ENCODE results near the gene KCNQ1OT1.

KCNQ1OT1 gene

DNA sequence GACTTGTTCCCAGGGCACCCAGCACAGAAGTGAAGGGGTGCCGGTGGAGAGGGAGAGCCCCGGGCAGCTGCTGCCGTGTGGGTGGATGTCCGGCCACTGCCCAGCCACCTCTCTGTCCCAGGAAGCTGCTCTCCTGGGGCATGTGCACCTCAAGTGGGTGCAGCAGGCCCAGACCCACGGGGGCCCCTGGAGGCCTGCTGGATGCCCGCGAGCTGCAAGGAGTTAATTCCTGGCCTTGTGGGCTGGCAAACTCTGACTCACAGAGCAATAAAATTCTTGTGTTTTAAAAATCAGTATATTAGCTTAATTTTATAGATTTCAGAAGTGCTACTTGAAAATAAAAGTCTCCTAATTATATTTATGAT is 37.4 kb upstream of the KCNQ1OT1 start:
- DNase-seq (ENCODE audit: low spot score): no peak

DNA sequence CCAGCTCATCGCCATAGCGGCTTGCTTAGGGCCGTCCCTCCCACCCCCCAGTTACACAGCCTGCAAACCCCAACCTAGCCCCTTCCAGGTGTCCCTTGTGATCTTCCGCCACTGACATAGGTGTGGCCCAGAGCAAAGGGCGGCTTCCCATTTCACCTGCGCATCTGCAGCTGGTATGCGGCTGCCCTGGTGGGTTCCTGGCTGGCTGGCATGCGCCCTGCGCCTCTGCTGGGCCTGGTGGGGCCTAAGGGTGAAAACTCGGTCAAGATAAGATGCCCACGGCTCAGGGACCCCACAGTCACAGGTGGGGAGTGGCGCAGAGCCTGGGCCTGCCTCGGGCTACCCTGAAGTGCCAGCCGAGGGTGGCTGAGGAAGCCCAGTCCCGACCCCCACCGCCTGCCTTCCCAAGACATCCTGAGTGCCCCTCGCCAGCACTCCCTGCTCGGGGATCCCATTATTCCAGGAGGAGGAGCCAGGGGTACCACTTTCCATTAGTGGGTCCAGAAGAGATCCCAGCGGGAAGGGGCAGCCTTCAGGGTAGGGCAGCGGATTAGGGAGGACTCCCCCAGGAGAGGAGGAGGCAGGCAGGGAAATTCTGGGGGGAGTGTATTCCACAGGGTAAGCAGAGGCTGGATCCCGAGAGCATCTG is 36.9 kb upstream of the KCNQ1OT1 start:
- no peak for DNase-seq (ENCODE audit: low spot score)

DNA sequence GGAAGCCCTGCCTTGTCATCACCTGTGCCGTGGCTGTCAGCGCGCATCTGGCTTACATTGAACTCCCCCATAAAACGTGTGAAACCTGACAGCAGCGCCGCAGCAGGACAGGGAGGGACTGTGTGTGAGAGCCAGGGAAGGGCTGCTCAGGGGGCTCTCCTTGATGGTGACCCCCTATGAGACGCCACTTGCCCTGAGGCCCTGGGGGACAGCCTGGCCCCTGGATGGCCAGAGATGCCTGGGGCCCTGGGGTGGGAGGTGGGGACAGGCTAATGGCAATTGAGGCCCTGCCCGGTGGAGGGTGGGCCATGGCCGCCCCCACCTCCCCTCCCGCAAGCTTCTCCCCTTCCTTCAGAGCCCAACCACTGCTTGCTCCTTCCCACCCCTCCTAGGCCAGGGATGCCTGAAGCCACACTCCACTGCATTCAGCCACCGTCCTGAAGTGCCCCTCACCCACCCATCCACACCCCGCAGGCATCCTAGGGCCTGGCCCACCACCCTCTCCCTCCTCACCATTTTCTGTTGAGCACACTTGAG is 35.3 kb upstream of the KCNQ1OT1 start:
- DNase-seq (ENCODE audit: low spot score): no peak

DNA sequence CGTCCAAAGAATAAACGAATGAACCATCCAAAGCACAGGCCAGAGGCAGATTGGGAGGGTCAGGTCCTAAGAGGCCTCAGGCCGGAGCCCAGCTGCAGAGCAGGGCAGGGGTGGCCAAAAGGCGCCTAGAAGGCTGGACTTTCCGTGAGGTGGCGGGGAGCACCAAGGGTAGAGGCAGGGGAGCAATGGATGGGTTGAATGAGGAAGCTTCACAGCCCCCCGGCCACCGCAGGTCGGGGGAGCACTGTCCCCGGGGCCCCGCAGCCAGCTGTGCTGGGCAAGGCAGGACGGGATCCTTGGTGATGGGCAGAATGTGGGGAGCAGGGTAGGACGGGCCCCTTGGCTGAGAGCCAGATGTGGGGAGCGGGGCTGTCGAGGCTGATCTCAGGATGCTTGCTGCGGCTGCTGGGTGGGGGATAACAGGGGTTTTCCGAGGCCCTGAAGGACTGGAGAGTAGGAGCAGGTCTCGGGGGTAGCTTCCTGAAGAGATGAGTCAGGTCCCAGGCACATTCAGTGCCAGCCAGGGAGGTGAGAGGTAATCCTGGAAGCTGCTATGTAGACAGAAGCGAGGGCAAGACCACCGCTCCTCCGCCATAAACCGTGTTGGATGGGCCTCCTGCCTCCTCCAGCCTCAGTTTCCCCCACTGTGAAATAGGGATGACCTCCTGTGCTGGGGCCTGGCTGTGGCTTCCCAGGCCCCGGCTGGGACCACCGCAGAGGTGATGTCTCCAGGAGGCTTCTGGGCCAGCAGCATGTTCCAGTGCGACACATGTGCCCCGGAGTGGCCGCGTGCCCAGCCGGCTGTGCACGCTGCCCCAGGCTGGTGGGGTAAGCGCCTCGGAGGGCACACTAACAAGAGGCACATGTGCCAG is 34.6 kb upstream of the KCNQ1OT1 start:
- DNase-seq (ENCODE audit: low spot score): no peak

DNA sequence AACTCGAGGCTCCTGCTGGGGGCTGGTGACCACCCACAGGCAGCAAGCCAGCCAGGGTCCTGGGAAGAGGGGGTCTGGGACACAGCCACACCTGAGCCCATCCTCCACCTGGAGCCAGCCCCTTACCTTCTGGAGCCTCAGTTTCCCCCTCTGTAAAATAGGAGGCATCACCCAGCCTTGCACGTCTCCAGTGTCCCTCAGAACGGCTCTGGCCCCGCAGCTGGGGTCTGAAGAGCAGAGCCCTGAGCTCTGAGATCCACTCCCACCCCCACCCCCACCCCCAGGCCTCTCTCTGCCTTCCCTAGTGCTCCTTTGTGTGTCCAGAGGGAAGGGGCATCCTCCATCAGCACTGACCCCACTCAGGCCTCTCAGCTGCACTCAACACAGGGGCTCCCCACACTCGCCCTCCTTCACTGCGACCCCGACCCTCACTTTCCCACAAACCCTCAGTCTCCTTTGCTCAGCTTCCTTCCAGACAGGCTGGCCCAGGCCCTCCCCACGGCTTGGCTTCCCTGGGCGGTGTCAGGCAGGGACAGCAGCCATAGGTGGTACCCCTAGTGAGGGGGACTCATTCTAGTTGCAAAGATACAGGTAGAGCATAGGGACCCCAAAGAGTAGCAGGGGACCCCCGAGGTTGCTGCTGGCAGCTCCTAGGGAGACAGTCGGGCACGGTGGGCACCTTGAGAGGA is 33.3 kb upstream of the KCNQ1OT1 start:
- no peak for DNase-seq (ENCODE audit: low spot score)

DNA sequence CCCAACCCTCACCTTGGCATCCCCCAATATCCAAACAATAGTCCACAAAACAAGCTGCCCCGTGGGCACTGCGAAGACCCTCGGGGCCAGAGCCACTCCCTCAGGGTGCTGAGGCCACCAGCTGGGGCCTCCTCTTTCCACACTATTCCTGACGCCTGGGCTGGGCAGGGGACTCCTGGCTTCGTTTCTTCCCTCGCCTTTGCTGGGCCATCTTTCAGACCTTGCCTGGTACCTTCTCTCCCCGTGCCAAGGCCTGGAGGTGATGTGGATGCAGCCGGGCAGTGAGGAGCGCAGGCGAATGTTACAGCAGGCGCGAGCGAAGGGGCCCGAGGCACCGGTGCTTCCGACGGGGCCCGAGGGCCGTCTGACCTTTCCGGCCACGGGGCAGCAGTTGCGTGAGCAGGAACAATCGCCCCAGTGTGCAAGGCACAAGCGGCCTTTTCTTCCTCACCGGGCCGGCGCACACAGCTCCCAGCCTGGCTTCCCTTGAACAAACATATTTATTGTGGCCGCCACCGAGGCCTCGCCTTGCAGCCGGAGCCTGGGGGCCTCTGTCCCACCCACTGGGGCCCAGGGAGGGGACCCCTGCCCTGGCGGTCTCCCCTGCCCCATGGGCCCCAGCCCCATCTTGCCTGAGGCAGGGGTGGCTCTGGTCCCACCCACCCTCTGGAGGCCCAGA is 32.6 kb upstream of the KCNQ1OT1 start:
- no peak for DNase-seq (ENCODE audit: low spot score)

DNA sequence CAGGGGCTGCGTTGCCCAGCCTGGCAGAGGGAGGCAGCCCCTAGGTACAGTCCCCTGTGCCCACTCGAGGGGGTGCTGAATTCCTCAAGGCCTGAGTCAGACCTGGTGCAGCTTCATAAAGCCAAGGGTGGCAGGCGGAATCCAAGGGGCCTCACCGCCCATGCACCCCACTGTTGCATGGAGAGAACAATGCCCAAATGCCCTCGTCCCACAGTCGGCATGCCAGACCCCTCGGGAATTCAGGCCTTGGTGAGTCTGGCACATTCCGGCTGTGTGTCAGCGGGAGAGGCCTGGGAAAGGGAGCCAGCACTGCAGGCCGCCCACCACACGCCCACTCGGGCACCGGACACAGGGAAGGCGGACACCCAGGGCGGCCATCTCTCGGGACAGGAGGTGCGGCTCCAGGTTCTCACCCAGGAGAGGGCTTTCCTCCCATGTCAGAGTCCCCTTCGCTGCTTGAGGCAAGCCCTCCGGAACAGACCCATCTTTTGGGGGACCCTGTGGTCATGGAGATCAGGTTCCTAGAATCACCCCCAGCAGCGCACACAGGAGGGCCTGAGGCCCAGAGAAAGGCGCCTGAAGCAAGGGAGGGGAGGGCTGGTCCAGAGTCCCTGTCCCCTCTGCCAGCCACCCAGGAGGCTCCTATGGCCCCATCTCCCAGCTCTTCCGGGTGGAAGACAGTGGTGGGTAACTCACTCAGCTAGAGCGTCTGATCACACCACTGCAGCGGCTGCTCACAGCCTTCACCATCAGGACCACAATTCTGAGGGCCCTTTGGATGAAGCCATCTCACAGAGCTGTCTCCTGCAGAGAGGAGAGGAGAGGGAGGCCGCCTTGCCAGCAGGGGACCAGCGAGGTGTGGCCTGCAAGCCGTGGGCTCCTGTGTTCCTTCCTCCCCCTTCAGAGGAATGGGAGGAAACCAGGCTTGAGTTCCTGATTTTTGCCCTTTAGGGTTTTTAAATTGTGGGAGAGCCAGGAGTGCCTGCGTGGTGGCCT is 31.6 kb upstream of the KCNQ1OT1 start:
- no peak for DNase-seq (ENCODE audit: low spot score)

DNA sequence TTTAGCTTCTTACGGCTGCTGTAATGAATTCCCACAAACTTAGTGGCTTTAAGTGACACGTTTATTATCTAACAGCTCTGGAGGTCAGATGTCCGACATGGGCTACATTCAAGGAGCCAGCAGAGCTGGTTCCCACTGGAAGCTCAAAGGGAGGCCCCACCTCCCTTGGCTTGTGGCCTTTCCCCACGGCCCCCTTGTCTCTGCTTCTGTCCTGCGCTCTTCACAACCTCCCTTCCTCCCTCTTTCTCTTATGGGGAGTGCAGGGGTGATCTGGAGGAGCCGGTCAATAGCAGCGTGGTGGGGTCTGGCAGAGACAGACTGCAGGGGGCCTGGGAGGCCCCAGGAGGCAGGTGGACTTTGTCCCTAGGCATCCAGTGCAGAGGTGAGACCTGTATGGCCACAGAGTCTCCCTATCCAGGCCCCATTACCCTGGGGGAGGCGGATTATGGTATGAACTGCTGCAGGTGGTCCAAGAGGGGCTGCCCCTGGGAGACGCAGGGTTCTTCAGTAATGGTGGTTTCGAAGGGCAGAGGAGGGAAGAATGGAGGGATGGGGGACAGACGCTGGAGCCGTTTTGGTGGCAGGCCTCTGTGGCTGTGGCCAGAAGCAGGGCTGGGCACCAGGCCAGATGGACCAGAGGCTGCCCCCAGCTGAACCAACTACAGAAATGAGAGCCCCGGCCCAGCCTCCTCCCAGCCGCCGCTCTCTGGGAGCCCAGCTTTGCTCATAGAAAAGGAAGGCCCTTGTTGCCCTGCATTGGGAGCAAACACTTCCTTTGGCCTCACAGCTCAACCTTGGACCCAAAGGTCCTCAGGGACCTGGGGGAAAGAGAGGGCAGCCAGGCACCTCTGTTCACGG is 30.7 kb upstream of the KCNQ1OT1 start:
- DNase-seq (ENCODE audit: low spot score): no peak

DNA sequence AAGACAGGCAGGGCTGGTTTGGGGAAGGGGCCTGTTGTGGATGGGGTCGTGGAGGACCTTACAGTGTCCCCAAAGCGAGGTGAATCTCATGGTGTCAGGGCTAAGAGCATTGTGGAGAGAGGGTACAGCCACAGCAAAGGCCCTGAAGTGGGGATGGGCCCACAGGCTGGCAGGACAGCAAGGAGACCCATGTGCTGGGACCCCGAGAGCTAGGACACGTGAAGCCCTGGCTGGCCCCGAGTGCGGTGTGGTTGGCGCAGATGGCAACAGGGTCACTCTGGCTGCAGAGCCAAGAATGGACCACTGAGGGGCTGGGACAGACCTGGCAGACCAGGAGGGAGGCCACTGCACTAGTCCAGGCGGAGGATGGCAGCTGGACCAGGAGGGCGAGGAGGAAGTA is 30.0 kb upstream of the KCNQ1OT1 start:
- DNase-seq (ENCODE audit: low spot score): no peak

DNA sequence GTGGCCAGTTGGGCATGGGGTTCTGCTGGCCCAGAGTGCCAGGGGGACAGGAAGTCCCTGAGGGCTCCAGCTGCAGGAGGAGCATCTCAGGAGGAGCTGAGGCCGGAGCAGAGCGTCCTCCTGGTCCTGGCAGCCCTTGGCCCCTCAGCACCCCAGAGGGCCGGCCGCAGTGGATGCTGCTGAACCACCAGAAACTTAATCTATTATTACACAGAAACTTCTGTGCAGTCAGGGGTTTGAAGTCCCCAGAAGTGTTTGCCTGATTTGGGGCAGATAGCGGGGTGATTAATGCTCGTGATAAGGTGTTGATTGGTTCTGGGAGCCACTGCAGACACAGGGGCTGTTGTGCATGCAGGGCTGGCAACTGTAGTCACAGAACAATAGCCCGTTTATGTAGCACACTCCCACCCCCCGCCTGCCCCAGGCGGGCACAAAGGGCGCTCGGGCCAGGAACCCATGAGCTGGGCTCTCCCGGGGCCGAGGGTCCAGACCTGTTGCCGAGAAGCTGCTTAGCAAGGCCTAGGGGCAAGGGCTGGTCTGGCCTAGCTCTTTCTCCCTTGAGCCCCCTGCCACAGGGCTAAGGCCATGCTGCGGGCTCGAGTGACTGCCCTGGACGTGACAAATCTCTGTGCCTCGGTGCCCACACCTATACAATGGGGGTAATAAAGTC is 29.0 kb upstream of the KCNQ1OT1 start:
- DNase-seq (ENCODE audit: low spot score): no peak

DNA sequence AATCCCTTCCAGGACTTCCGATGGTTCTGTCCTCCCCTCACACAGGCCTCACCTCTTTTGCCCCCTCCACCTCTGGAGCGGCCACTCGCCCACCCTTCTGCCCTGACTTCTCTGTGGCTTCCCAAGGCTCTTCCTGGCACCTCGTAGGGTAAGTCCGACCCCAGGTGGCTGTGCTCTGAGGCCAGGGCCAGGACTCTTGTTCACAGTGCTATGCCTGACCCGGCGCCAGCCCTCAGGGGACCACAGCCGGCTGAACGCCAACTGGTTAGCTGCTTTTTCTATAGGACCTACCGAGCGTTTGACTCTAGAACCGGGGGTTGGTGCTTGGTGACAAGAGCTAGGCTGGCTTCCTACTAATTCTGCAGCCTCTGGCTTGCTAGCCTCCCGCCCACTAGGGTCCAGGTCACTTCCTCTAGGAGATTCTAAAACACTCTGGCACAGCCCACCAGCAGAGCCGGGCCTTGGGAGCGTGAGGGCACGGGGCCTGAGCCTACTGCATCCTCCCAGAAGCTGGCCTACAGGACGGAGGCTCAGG is 28.4 kb upstream of the KCNQ1OT1 start:
- no peak for DNase-seq (ENCODE audit: low spot score)

DNA sequence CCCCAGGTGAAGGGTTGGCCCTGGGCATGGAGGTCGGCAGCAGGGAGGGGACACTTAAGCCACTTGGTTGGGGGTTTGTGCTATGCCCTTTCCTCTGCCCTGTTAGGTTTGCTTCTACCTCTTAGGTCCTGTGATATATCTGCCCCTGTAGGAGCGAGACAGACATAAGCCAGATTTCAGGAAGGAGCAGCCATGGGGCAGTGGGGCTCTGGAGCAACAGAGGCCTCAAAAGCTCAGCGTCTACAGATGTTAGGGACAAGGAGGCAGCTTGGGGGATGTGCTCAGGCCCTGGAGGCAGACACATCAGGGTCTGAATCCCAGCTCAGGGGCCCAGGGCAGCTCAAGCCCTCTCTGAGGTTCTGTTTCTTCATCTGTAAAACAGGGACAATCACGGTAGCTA is 27.2 kb upstream of the KCNQ1OT1 start:
- DNase-seq (ENCODE audit: low spot score): no peak

DNA sequence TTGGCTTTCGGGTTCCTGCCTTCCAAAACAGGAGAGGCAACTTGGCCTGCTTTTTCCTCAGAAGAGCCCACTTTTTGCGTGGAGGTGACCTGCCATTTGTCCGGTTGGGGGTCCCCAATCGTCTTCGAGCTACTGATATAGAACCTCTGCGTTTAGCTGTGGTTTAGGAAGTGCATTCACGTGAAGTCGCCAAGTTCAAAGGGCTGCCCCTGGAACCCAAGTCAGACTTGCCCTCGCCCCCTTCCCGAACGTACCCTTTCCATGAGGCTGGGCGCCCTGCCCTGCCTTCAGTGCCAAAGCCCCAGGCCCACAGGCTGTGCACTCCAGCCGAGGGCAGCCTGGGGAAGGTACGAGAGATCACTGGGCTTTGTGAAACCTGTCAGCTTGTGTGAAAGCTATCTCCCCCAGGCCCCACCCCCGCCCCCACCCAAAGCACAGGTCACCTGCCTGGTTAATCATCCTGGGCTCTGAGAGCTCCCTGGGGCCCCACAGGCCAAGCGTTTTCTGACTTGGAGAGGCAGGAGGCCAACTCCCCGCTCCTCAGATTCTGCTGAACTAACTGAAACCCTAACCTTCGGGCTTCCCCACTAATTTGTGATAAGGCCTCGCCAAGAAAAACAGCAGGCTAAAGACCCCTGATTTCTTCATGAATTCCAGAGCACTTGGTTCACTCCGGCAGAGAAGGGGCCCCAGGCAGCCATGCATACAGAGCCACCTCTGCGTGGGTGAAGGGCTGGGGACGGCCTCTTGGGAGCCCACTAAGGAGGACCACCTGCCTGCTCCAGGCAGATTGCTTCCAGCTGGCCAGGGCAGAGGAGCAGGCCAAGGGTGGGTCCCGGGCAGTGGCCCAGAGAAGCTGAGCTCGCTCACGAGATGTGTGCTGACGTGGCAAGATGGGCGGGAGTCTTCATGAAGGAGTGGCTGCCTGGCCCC is 25.8 kb upstream of the KCNQ1OT1 start:
- DNase-seq (ENCODE audit: low spot score): peak; percentile 91

DNA sequence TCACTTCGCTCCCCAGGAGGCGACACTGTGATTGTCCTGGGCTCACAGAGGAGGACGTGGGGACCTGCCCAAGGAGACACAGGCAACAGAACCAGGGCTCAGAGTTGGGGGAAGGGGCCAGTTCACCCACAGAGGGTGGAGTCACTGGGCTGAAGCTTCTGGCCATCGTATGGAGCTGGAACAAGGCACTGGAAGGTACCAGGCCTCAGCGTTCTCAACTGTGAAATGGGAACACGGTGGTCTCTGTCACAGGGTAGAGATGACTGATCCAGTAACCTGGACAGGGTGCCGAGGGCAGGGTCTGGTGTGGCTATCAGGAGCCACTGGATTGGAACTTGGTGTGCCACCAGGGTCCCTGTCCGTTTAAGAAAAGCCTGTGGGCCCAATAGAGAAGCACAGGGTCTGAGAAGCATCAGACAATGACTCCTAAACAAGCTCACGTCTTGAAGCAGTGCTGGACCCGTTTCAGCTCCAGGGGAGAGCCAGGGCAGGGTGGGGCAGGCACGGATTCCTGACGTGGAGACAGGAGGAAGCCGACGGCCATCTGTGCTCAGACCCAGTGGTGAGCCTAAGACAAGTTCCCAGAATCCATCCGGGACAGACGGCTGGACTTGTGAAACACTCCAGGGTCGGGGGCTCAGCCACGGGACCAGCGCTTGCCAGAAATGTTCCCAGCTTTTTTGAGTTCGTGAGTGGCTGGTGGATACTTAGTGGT is 25.0 kb upstream of the KCNQ1OT1 start:
- DNase-seq (ENCODE audit: low spot score): no peak

DNA sequence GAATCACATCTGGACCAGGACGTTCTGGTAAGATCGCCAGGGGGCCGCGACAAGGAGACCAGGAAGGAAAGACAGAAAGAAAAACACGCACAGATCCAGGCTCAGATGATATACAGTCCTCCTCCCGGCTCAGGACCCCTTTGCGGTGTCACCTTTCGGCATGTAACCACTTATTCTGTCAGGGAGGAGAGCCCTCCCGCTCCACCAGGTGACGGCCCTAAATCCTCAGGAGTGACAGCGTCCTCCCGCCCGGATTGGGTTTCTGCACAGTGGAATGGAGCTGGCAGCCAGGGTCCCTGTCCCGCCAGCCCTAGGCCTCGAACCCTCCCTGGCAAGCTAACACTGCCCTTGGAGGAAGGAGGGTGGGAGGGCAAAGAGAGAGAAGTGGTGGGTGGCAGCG is 24.3 kb upstream of the KCNQ1OT1 start:
- no peak for DNase-seq (ENCODE audit: low spot score)

DNA sequence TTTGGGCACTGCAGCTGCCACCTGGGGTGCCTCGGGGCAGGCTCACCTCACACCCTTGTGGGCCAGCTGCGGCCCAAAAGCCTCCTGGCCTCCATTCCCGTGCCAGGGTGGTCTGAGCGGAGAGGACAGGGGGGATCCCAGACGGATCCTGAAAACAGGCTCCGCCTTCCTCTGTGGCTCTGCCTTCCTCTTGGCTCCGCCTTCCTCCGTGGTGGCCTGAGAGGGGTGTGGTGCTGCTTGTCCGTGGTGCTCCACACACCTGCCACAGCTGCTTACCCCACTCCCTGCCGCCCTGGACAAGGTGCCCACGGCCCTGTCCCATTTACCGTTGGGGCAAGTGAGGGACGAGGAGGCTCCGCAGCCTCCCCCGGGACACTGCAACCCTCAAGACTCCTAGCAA is 23.2 kb upstream of the KCNQ1OT1 start:
- no peak for DNase-seq (ENCODE audit: low spot score)

DNA sequence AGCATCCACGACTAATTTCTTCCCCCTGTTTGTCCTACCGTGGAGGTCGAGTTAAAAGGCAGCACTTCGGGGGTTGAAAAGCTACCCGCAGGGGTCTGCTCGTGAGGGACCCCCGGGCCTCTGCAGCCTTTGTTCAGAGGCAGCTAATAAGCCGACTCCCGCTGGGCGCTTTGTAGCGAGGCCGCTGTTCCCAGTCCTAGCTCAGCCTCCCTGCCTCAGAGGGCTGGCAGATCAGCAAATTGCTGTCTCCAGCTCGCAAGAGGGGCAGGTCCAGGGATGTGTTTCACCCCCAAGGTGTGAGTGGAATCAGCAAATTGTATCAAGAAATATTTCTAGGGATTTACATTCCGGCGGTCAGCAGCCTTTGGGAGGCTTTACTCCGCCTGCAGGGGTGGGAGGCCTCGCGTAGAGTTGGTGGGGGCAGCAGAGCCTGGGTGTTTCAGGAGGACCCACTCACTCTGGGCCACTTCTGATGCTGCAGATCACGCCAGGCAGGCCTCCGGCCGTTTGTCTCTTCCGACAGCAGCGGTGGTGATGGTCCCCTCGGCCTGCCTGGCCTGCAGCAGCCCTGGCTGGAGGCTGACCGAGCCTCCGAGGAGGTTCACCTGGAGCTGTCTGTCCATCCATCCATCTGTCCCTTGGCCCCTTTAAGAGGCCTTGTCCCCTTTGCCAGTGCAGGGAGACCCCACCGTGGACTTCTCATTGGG is 21.6 kb upstream of the KCNQ1OT1 start:
- no peak for DNase-seq (ENCODE audit: low spot score)
